Measurements from ENCODE around the gene ROBO4.

Gene ROBO4

DNA sequence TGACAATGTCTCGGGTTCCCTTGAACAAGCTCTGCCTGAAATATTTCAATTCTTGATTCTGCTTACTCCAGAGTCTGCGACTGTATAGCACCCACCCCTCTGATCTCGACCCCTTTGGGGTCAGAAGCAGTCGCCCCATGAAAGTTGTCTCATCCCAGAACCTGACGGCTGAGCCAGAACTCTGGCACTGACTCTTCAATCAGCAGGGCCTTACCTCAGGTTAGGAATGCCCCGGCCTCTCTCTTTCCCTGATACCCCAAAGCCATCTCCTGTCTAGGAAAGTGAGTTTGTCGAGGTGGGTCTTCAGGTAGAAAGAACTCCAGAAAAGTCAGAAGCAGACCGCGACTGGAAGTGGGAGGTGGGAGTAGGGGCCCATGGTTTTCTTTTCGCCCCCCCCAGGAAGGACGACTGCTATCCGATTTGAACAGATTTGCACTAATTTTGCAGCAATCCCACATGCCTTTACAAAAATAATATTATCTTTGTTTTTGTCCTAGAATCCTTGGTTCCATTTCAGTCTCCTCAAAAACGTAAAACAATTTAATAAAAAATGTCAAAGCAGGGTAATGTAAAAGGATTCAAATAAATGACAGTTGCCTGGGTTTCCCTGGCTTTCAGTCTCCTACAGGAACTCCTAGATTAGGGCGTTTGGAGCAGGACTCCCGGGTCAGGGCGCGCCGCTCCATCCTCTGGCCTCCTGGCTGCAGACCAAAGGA is 33.3 kb downstream of the ROBO4 start:
- POLR2A ChIA-PET, result no interaction called here
- TF ChIP-seq SP1 (IDR thresholded peaks at IDR 0.05), result no peak
- TF ChIP-seq ELF4 (IDR thresholded peaks at IDR 0.05), result no peak
- no peak for TF ChIP-seq SUZ12 (IDR thresholded peaks at IDR 0.05)
- TF ChIP-seq, protein P1, sequence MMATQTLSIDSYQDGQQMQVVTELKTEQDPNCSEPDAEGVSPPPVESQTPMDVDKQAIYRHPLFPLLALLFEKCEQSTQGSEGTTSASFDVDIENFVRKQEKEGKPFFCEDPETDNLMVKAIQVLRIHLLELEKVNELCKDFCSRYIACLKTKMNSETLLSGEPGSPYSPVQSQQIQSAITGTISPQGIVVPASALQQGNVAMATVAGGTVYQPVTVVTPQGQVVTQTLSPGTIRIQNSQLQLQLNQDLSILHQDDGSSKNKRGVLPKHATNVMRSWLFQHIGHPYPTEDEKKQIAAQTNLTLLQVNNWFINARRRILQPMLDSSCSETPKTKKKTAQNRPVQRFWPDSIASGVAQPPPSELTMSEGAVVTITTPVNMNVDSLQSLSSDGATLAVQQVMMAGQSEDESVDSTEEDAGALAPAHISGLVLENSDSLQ (IDR thresholded peaks at IDR 0.05), result no peak
- no peak for TF ChIP-seq HDGF (IDR thresholded peaks at IDR 0.05; ENCODE audit: borderline replicate concordance)
- TF ChIP-seq L3MBTL2 (conservative IDR thresholded peaks at IDR 0.05), result no peak
- no peak for TF ChIP-seq TARDBP (IDR thresholded peaks at IDR 0.05)
- TF ChIP-seq CTBP1 (IDR thresholded peaks at IDR 0.05; ENCODE audit: borderline replicate concordance), result no peak
- TF ChIP-seq FOXK2 (IDR thresholded peaks at IDR 0.05), result no peak
- TF ChIP-seq ZNF384 (IDR thresholded peaks at IDR 0.05), result no peak
- TF ChIP-seq FOXA1 (IDR thresholded peaks at IDR 0.05), result no peak
- TF ChIP-seq NFRKB (IDR thresholded peaks at IDR 0.05), result no peak
- no peak for TF ChIP-seq ARNT (IDR thresholded peaks at IDR 0.05)
- no peak for TF ChIP-seq BHLHE40 (IDR thresholded peaks at IDR 0.05; ENCODE audit: borderline replicate concordance)
- no peak for TF ChIP-seq FOXM1 (IDR thresholded peaks at IDR 0.05; ENCODE audit: borderline replicate concordance)
- no peak for TF ChIP-seq LEF1 (IDR thresholded peaks at IDR 0.05; ENCODE audit: borderline replicate concordance)
- DNase-seq (ENCODE audit: extremely low spot score), result no peak
- CTCF ChIA-PET, result interaction anchor here (3.0 kb wide), 1 partner anchor 25 kb away, joined by 24 read pairs; no protein-coding TSS in a partner anchor

DNA sequence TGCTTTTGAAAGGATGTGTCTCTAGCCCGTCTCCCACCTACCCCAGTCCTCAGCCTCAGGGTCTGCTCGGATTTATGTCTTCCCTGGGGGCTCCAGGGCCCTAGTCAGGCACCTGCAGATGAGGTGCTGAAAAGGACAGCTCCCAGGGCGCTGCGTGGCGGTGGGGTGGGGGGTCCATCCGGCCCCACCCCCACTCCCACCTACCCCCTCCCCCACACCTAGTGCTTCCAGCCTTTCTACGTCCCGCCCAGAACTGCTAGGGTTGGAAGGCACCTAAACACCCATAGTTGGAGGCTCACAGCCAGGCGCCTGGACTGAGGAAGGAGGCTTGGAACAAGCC is 33.9 kb downstream of the ROBO4 start:
- ChIA-PET POLR2A (no interaction called here), CTCF (no interaction called here)
- TF ChIP-seq CTBP1 (IDR thresholded peaks at IDR 0.05; ENCODE audit: borderline replicate concordance), result no peak
- TF ChIP-seq, protein P1 (IDR thresholded peaks at IDR 0.05), result no peak
- DNase-seq (ENCODE audit: extremely low spot score), result no peak

DNA sequence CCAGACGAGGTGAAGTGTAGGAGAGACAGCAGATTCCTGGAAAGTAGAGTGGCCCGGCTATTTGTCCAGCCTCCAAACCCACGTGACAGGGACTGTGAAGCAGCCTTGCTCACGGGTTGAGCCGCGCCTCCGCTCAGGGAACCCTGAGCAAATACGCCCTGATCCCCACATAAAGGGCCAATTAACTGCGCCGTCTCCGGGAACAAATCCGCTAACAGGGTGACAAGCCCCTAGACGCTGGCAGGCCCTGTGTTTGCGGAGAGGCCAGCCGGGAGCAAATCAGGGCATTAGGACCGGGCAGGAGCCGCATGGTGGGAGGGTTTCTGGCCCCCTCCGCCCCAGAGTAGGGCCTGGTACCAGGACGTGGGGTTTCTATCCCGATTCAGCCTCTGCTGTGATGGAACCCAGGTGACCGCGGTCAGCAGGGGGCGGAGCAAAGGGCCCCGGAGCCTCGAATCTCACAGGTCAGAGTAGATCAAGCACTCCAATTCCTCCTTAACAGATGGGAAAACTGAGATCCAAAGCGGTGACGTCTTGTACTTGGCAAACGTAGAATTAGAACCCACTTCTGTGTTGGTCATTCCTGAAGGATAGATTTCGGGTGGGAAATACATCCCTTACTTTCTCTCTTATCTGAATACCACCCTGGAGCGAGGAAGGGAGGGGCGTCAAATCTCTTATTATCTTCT is 34.4 kb downstream of the ROBO4 start:
- ChIA-PET POLR2A (no interaction called here), CTCF (no interaction called here)
- TF ChIP-seq FOXM1 (IDR thresholded peaks at IDR 0.05; ENCODE audit: borderline replicate concordance) (no peak), TARDBP (IDR thresholded peaks at IDR 0.05) (no peak), L3MBTL2 (conservative IDR thresholded peaks at IDR 0.05) (no peak), FOXA1 (IDR thresholded peaks at IDR 0.05) (no peak), ELF4 (IDR thresholded peaks at IDR 0.05) (no peak)
- TF ChIP-seq, protein P1 (IDR thresholded peaks at IDR 0.05), result no peak
- DNase-seq (ENCODE audit: extremely low spot score), result no peak

DNA sequence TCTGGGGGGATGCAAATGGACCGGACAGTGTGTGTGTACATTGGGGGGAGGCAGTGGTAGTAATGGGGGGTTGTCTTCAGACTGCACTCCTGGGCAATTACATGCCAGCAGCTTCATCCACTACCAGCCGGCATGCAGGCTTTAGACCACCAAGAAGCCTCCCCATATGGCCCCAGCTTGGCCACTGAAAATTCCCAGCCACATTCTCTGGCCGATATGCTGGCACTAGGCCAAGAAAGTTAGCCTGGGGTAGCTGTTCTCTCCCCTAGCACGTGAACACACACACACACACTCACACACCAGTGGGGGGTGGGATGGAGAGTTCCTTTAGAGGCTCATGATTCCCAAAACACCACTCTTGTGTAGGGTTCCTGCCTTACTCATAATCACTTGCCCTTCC is 36.0 kb downstream of the ROBO4 start:
- POLR2A ChIA-PET, result interaction anchor here (1.9 kb wide), 1 partner anchor 15 kb away, joined by 6 read pairs; no protein-coding TSS in a partner anchor
- CTCF ChIA-PET, result no interaction called here
- TF ChIP-seq, protein P1 (IDR thresholded peaks at IDR 0.05), result no peak
- TF ChIP-seq SP1 (IDR thresholded peaks at IDR 0.05) (no peak), HDGF (IDR thresholded peaks at IDR 0.05; ENCODE audit: borderline replicate concordance) (no peak), CTBP1 (IDR thresholded peaks at IDR 0.05; ENCODE audit: borderline replicate concordance) (no peak), ZNF384 (IDR thresholded peaks at IDR 0.05) (no peak), ARNT (IDR thresholded peaks at IDR 0.05) (no peak), FOXA1 (IDR thresholded peaks at IDR 0.05) (no peak), BHLHE40 (IDR thresholded peaks at IDR 0.05; ENCODE audit: borderline replicate concordance) (no peak), FOXK2 (IDR thresholded peaks at IDR 0.05) (no peak), NFRKB (IDR thresholded peaks at IDR 0.05) (no peak), TARDBP (IDR thresholded peaks at IDR 0.05) (no peak), L3MBTL2 (conservative IDR thresholded peaks at IDR 0.05) (no peak), ELF4 (IDR thresholded peaks at IDR 0.05) (no peak), FOXM1 (IDR thresholded peaks at IDR 0.05; ENCODE audit: borderline replicate concordance) (no peak), SUZ12 (IDR thresholded peaks at IDR 0.05) (no peak), LEF1 (IDR thresholded peaks at IDR 0.05; ENCODE audit: borderline replicate concordance) (no peak)
- no peak for DNase-seq (ENCODE audit: extremely low spot score)

DNA sequence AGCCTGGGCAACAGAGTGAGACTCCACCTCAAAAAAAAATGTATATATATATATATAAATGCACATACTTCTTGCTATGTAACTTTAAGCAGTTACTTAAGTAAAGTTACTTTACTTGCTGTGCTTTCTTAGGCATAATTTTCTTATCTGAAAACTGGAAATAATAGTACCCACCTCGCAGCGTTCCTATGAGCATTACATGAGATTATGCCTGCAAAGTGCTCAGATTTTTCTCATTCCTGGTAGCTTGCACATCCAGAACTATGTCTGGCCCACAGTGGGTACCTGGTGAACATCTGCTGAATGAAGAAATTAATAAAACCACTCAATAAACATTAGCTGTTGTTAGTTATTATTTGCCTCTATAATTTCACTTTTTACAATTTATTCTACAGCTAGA is 38.5 kb downstream of the ROBO4 start:
- TF ChIP-seq FOXM1 (IDR thresholded peaks at IDR 0.05; ENCODE audit: borderline replicate concordance) (no peak), NFRKB (IDR thresholded peaks at IDR 0.05) (no peak), TARDBP (IDR thresholded peaks at IDR 0.05) (no peak), BHLHE40 (IDR thresholded peaks at IDR 0.05; ENCODE audit: borderline replicate concordance) (no peak), FOXA1 (IDR thresholded peaks at IDR 0.05) (no peak), CTBP1 (IDR thresholded peaks at IDR 0.05; ENCODE audit: borderline replicate concordance) (no peak), FOXK2 (IDR thresholded peaks at IDR 0.05) (no peak), L3MBTL2 (conservative IDR thresholded peaks at IDR 0.05) (no peak), LEF1 (IDR thresholded peaks at IDR 0.05; ENCODE audit: borderline replicate concordance) (no peak), ARNT (IDR thresholded peaks at IDR 0.05) (no peak), SP1 (IDR thresholded peaks at IDR 0.05) (no peak), SUZ12 (IDR thresholded peaks at IDR 0.05) (no peak), ZNF384 (IDR thresholded peaks at IDR 0.05) (no peak), ELF4 (IDR thresholded peaks at IDR 0.05) (no peak), HDGF (IDR thresholded peaks at IDR 0.05; ENCODE audit: borderline replicate concordance) (no peak)
- TF ChIP-seq, protein P1 (IDR thresholded peaks at IDR 0.05), result no peak
- ChIA-PET CTCF (interaction anchor here (1.8 kb wide), 1 partner anchor 22 kb away, joined by 9 read pairs; no protein-coding TSS in a partner anchor), POLR2A (no interaction called here)
- DNase-seq (ENCODE audit: extremely low spot score), result no peak

Data from HEK293T (cell line).